Fibroblast of villous mesenchyme (primary cell): Measurements from ENCODE around the gene SLC5A11. TPM values are rescaled to one million over a fixed set of nuclear protein-coding genes. Genes with fewer than 3 reads are reported as not detected.
"Not testable (repeated sequence)": the region's sequence is repeated elsewhere in the genome, so short reads cannot be mapped to it uniquely, and the experiment has no call there.

Experiments
- DNase-seq: peaks from one replicate; pipeline ENCODE4 v3.0.0-alpha.2; 2010; ENCODE audit warnings: low read depth
- H3K4me3 ChIP-seq: 2 replicates; pipeline ENCODE4 v1.5.1; 2011; ENCODE audit warnings: low read depth, mild to moderate bottlenecking, low read length
- CTCF ChIP-seq: IDR thresholded peaks from 2 replicates; pipeline ENCODE4 v1.5.1; 2012; ENCODE audit warnings: low read depth, mild to moderate bottlenecking, low read length; ENCODE audit not compliant: insufficient read depth
- total RNA-seq: library from RNA; depleted of rRNA; stranded (reverse); fragments of >200 nt; gene quantifications from 2 replicates; pipeline ENCODE4 v1.2.3, GENCODE V29; 2012

SLC5A11 gene
- under 0.01 TPM in 1 of 2 replicates, not detected in the other for total RNA-seq

- no peak within 1 kb of the TSS for H3K4me3 ChIP-seq
- TF ChIP-seq CTCF = no peak
These were observed at the start of gene SLC5A11 for GRCh38 chr16:24845726-24846547. SLC5A11 (plus strand) TSS chr16:24845963; CDS start chr16:24858644, 12,681 bp downstream.

GRCh38 chr16:24800586-24800985 lies 45.2 kb upstream of the SLC5A11 start:
- peak; percentile 28 for TF ChIP-seq CTCF
- peak; percentile 36 for DNase-seq
- H3K4me3 ChIP-seq = no peak overlapping the region

More at GRCh38 chr16:24845726-24846547, at the start of gene SLC5A11:
- no peak for DNase-seq

GRCh38 chr16:24801761-24802302 lies 43.9 kb upstream of the SLC5A11 start:
- DNase-seq = peak; percentile 32
- H3K4me3 ChIP-seq = no peak overlapping the region
- no peak for TF ChIP-seq CTCF

GRCh38 chr16:24805484-24805883 lies 40.3 kb upstream of the SLC5A11 start:
- no peak for DNase-seq
- no peak for TF ChIP-seq CTCF
- no peak overlapping the region for H3K4me3 ChIP-seq

- no peak for DNase-seq
- no peak overlapping the region for H3K4me3 ChIP-seq
- no peak for TF ChIP-seq CTCF
These were observed 38.5 kb upstream of the SLC5A11 start for GRCh38 chr16:24807301-24807700.

GRCh38 chr16:24810951-24811843 lies 34.6 kb upstream of the SLC5A11 start:
- H3K4me3 ChIP-seq = no peak overlapping the region
- no peak for TF ChIP-seq CTCF
- DNase-seq = peak; percentile 3

- not testable (repeated sequence) for DNase-seq, H3K4me3 ChIP-seq
These were observed 33.0 kb upstream of the SLC5A11 start for GRCh38 chr16:24812813-24813212.
